Common myeloid progenitor, CD34-positive (primary cell): Measurements from ENCODE around the gene ZDHHC14.

ENCODE experiments used
- CTCF ChIA-PET: fragments of 350-600 bp; sonication (Branson Sonifier 250); formaldehyde crosslinking; loops from one replicate; lab custom pipeline; 2021; ENCODE audit warnings: antibody characterized with exemption; lab: Charles Lee
- POLR2A ChIA-PET: fragments of 350-600 bp; sonication (Branson Sonifier 250); formaldehyde crosslinking; loops from one replicate; lab custom pipeline; 2021; ENCODE audit warnings: antibody characterized with exemption; lab: Charles Lee
- DNase-seq, 3 donors: peaks; one replicate each; pipeline versions ENCODE4 v3.0.0 to v3.0.0-alpha.2; 2013
- H3K27ac ChIP-seq, 2 experiments: 1 replicate in 1 of 2; 2 replicates in 1 of 2; pipeline ENCODE4 v1.7.0; 2013; ENCODE audit warnings: inconsistent platforms in 2 of 2, low read length in 2 of 2, mild to moderate bottlenecking in 2 of 2, low read depth in 1 of 2, moderate library complexity in 1 of 2; ENCODE audit not compliant: severe bottlenecking in 2 of 2, insufficient read depth in 1 of 2, poor library complexity in 1 of 2
- H3K27me3 ChIP-seq, 5 experiments: replicated peaks in 2 of 5; 1 replicate in 3 of 5; 2 replicates in 2 of 5; pipeline versions ENCODE4 v1.6.1 to v1.7.0; 2013; ENCODE audit warnings: low read length in 4 of 5, mild to moderate bottlenecking in 2 of 5, moderate library complexity in 2 of 5, inconsistent platforms in 1 of 5; ENCODE audit not compliant: insufficient read depth in 5 of 5, control insufficient read depth in 4 of 5
- H3K36me3 ChIP-seq, 4 experiments: 1 replicate in 2 of 4; 2 replicates in 2 of 4; pipeline versions ENCODE4 v1.6.1 to v1.7.0; 2013; ENCODE audit warnings: low read length in 3 of 4, control low read depth in 1 of 4, mild to moderate bottlenecking in 1 of 4; ENCODE audit not compliant: control insufficient read depth in 4 of 4, insufficient read depth in 4 of 4
- H3K4me1 ChIP-seq, 4 experiments: 1 replicate in 3 of 4; 2 replicates in 1 of 4; pipeline versions ENCODE4 v1.6.1 to v1.7.1; 2013; ENCODE audit warnings: low read length in 3 of 4, mild to moderate bottlenecking in 3 of 4, control low read depth in 1 of 4, inconsistent platforms in 1 of 4, moderate library complexity in 1 of 4; ENCODE audit not compliant: control insufficient read depth in 4 of 4, insufficient read depth in 4 of 4; ENCODE audit errors: control extremely low read depth in 1 of 4
- H3K4me3 ChIP-seq, 7 experiments: 1 replicate in 4 of 7; 2 replicates in 3 of 7; pipeline versions ENCODE4 v1.5.1 to v1.7.0; 2013; ENCODE audit warnings: mild to moderate bottlenecking in 7 of 7, low read length in 6 of 7, moderate library complexity in 6 of 7, inconsistent platforms in 2 of 7, low read depth in 2 of 7, control low read depth in 1 of 7; ENCODE audit not compliant: insufficient read depth in 4 of 7, control insufficient read depth in 1 of 7; ENCODE audit errors: extremely low read depth in 1 of 7
- H3K9me3 ChIP-seq, 5 experiments: 1 replicate in 4 of 5; 2 replicates in 1 of 5; pipeline versions ENCODE4 v1.6.1 to v1.7.1; 2013; ENCODE audit warnings: low read length in 4 of 5, mild to moderate bottlenecking in 2 of 5, inconsistent platforms in 1 of 5, low read depth in 1 of 5, moderate library complexity in 1 of 5; ENCODE audit not compliant: control insufficient read depth in 4 of 5, insufficient read depth in 2 of 5; ENCODE audit errors: control extremely low read depth in 1 of 5
- WGBS: methylation state at CpG from one replicate; pipeline ENCODE4 v1.1.5; 2013; ENCODE audit not compliant: insufficient coverage; 5-methylcytosine and 5-hydroxymethylcytosine counted together

ZDHHC14 gene

GRCh38 chr6:157675831-157676230 lies 294.8 kb downstream of the ZDHHC14 start:
- Histone ChIP-seq H3K27me3 (no peaks in the 10 kb centered on the region), H3K4me1 (peaks cover 0 to 21% (median 5%) of the 10 kb centered on the region in 4 experiments), H3K9me3 (no peaks in the 10 kb centered on the region), H3K27ac (no peak overlapping the region), H3K36me3 (peaks cover 0 to 4% (median 1%) of the 10 kb centered on the region in 4 experiments), H3K4me3 (no peak overlapping the region)
- peak in 2 of 3 donors; percentile 50 to 56 for DNase-seq
- ChIA-PET POLR2A (no interaction called here), CTCF (interaction anchor here (0.8 to 1.9 kb wide), 2 partner anchors 9 to 214 kb away, joined by 3 to 16 read pairs; no protein-coding TSS in a partner anchor)
- 68% methylated on average over 7 of the region's 7 CpGs for WGBS

- Histone ChIP-seq H3K27me3 (no peaks in the 10 kb centered on the region), H3K36me3 (peaks cover 0 to 4% (median 1%) of the 10 kb centered on the region in 4 experiments), H3K27ac (no peak overlapping the region), H3K9me3 (no peaks in the 10 kb centered on the region), H3K4me3 (no peak overlapping the region), H3K4me1 (peaks cover 0 to 17% (median 2%) of the 10 kb centered on the region in 4 experiments)
- POLR2A ChIA-PET: no interaction called here
- no peak for DNase-seq
- WGBS: 91% methylated on average over 6 of the region's 7 CpGs
- CTCF ChIA-PET: interaction anchor here (0.8 to 1.9 kb wide), 2 partner anchors 9 to 214 kb away, joined by 3 to 16 read pairs; no protein-coding TSS in a partner anchor
These were observed 295.3 kb downstream of the ZDHHC14 start for GRCh38 chr6:157676241-157676640.

- no peak overlapping the region for H3K27ac ChIP-seq
- H3K36me3 ChIP-seq: peaks cover 0 to 4% (median 1%) of the 10 kb centered on the region in 4 experiments
- CTCF ChIA-PET: interaction anchor here (1.9 kb wide), 1 partner anchor 10 kb away, joined by 16 read pairs; no protein-coding TSS in a partner anchor
- POLR2A ChIA-PET: no interaction called here
- peaks cover 0 to 2% (median 0%) of the 10 kb centered on the region in 5 experiments for H3K27me3 ChIP-seq
- WGBS: no CpG with 5 or more reads among the region's 4 CpGs
- no peak overlapping the region for H3K4me3 ChIP-seq
- H3K9me3 ChIP-seq: no peaks in the 10 kb centered on the region
- DNase-seq: no peak
- peaks cover 0 to 17% (median 2%) of the 10 kb centered on the region in 4 experiments for H3K4me1 ChIP-seq
These were observed 296.2 kb downstream of the ZDHHC14 start for GRCh38 chr6:157677235-157677634.

DNA sequence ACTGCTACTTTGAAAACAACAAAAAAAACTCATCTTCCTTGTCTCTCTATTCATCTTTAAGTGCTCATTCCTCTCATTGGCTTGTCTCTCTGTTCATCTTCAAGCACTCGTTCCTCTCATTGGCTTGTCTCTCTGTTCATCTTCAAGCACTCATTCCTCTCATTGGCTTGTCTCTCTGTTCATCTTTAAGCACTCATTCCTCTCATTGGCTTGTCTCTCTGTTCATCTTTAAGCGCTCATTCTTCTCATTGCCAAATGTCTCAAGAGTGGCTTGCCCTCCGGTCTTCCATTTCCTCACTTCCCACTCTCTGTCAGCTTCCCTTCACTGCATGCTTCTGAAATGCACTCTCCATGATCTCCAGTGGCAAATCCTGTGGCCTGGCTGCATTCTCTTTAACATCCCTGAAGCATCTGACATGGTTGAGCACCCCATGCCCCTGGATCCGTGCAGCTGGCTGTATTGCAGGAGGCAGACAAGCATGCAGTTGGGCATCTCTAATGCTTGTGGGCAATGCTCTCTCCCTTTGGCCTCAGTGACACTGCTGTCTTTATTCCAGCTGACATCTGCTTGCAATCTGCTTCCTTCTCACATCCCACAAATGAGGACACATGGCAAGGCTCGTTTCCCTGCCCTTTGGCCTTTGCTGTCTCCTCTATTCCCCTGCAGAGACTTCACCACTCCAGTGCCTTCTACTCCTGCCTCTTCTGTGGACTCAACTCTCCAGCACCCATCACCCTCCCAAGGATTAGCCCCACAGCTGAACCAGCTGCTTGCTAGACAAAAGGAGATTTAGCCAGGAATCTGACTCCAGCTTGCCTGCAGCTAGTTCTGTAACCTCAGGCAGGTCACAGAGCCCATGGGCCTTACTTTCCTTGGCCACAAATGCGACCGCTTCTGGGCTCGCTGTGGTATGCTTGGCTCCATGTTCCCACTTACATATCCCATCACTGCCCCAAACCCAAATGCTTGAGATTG lies 298.9 kb downstream of the ZDHHC14 start:
- H3K9me3 ChIP-seq: no peaks in the 10 kb centered on the region
- H3K4me1 ChIP-seq: peaks cover 0 to 17% (median 2%) of the 10 kb centered on the region in 4 experiments
- no peak overlapping the region for H3K27ac ChIP-seq
- 100% methylated on average over 8 of the region's 8 CpGs for WGBS
- no peak for DNase-seq
- POLR2A ChIA-PET: interaction anchor here (0.6 kb wide), 1 partner anchor 234 kb away, joined by 3 read pairs; no protein-coding TSS in a partner anchor
- CTCF ChIA-PET: interaction anchor here (1.1 to 1.3 kb wide), 2 partner anchors 9 to 16 kb away, joined by 3 read pairs; no protein-coding TSS in a partner anchor
- H3K36me3 ChIP-seq: no peaks in the 10 kb centered on the region
- H3K27me3 ChIP-seq: peaks cover 0 to 2% (median 0%) of the 10 kb centered on the region in 5 experiments
- H3K4me3 ChIP-seq: no peak overlapping the region

- H3K27ac ChIP-seq: no peak overlapping the region
- no peak overlapping the region for H3K4me3 ChIP-seq
- H3K27me3 ChIP-seq: peaks cover 0 to 2% (median 0%) of the 10 kb centered on the region in 5 experiments
- no peaks in the 10 kb centered on the region for H3K36me3 ChIP-seq
- DNase-seq: no peak
- POLR2A ChIA-PET: no interaction called here
- no peaks in the 10 kb centered on the region for H3K9me3 ChIP-seq
- CTCF ChIA-PET: interaction anchor here (1.1 kb wide), 1 partner anchor 17 kb away, joined by 3 read pairs; no protein-coding TSS in a partner anchor
- 96% methylated on average over 16 of the region's 18 CpGs for WGBS
- H3K4me1 ChIP-seq: peaks cover 0 to 7% (median 0%) of the 10 kb centered on the region in 4 experiments
These were observed 300.2 kb downstream of the ZDHHC14 start for GRCh38 chr6:157681041-157681650.

DNA sequence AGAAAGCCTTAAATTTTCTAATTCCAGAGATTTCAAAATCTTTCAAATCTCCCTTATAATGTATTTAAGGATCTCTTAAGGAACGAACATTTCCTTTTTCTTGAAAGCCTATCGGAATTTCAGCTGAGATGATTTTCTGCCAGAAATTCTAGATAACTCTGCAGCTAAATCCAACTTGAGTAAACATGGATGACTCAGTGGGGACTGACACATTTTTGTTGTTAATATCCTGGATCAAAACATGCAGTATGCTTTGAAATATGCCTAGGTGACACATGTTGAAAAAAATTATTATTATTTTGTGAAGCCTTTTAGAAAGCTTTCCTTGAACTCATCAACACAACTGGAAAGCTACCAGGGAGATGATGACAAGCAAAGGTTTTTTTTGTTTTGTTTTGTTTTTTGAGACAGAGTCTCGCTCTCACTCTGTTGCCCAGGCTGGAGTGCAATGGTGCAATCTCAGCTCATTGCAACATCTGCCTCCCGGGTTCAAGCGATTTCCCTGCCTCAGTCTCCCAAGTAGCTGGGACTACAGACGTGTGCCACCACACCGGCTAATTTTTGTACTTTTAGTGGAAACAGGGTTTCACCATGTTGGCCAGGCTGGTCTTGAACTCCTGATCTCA lies 302.0 kb downstream of the ZDHHC14 start:
- WGBS: 86% methylated on average over 7 of the region's 7 CpGs
- CTCF ChIA-PET: interaction anchor here (1.1 kb wide), 1 partner anchor 13 kb away, joined by 4 read pairs; no protein-coding TSS in a partner anchor
- POLR2A ChIA-PET: no interaction called here
- Histone ChIP-seq H3K27me3 (peaks cover 0 to 2% (median 0%) of the 10 kb centered on the region in 5 experiments), H3K4me1 (no peaks in the 10 kb centered on the region), H3K27ac (no peak overlapping the region), H3K4me3 (no peak overlapping the region), H3K9me3 (no peaks in the 10 kb centered on the region), H3K36me3 (no peaks in the 10 kb centered on the region)
- no peak for DNase-seq
